Natural killer cell (primary cell): ENCODE data around the gene USP30. TPM values are rescaled to one million over a fixed set of nuclear protein-coding genes. Genes with fewer than 3 reads are reported as not detected.
A peak's percentile ranks its signal among the peaks of the same experiment; 100 is the strongest.
"Not testable (repeated sequence)": the region's sequence is repeated elsewhere in the genome, so short reads cannot be mapped to it uniquely, and the experiment has no call there.

ENCODE experiments used
- ATAC-seq, 3 donors: fragments of 150-1000 bp in 2 of 3; fragments of 200-7000 bp in 1 of 3; cut with Tn5 transposase; 1 replicate in 1 of 3; 2 replicates in 2 of 3; pipeline ENCODE4 v1.10.0; 2021; ENCODE audit warnings: mild to moderate bottlenecking in 2 of 3, moderate library complexity in 2 of 3
- DNase-seq, 2 donors: peaks; one replicate each; pipeline versions ENCODE4 v3.0.0 to v3.0.0-alpha.2; 2013 to 2021; ENCODE audit warnings: mixed read lengths in 1 of 2
- H3K27ac ChIP-seq: one replicate; pipeline ENCODE4 v1.5.1; 2013; ENCODE audit warnings: mild to moderate bottlenecking, low read length
- H3K27me3 ChIP-seq: one replicate; pipeline ENCODE4 v1.6.1; 2013; ENCODE audit warnings: low read length; ENCODE audit not compliant: control insufficient read depth, insufficient read depth
- H3K36me3 ChIP-seq: one replicate; pipeline ENCODE4 v1.6.1; 2013; ENCODE audit warnings: low read length; ENCODE audit not compliant: control insufficient read depth, insufficient read depth
- H3K4me1 ChIP-seq: one replicate; pipeline ENCODE4 v1.6.1; 2013; ENCODE audit warnings: low read length; ENCODE audit not compliant: control insufficient read depth, insufficient read depth
- H3K4me3 ChIP-seq: one replicate; pipeline ENCODE4 v1.5.1; 2013; ENCODE audit warnings: low read length
- H3K9me3 ChIP-seq: one replicate; pipeline ENCODE4 v1.6.1; 2013; ENCODE audit warnings: low read length; ENCODE audit not compliant: control insufficient read depth, insufficient read depth
- H3K27ac Mint-ChIP-seq, 2 donors: one replicate each; pipeline ENCODE4 v1.8.0; 2022; ENCODE audit warnings: mild to moderate bottlenecking in 2 of 2, mixed read lengths in 2 of 2, moderate library complexity in 1 of 2
- H3K27me3 Mint-ChIP-seq, 2 donors: one replicate each; pipeline ENCODE4 v1.8.0; 2022; ENCODE audit warnings: low read depth in 2 of 2, mixed read lengths in 2 of 2
- H3K36me3 Mint-ChIP-seq: one replicate; pipeline ENCODE4 v1.8.0; 2022; ENCODE audit warnings: mixed read lengths
- H3K4me1 Mint-ChIP-seq, 2 donors: one replicate each; pipeline ENCODE4 v1.8.0; 2022; ENCODE audit warnings: mixed read lengths in 2 of 2
- H3K4me3 Mint-ChIP-seq: one replicate; pipeline ENCODE4 v1.8.0; 2022; ENCODE audit warnings: mild to moderate bottlenecking, moderate library complexity, mixed read lengths
- H3K9me3 Mint-ChIP-seq, 2 donors: one replicate each; pipeline ENCODE4 v1.8.0; 2022; ENCODE audit warnings: mixed read lengths in 2 of 2
- WGBS: methylation state at CpG from one replicate; pipeline ENCODE4 v1.1.7; 2013; ENCODE audit warnings: missing lambda C conversion rate; ENCODE audit not compliant: insufficient coverage; 5-methylcytosine and 5-hydroxymethylcytosine counted together
- intact Hi-C: fragments of 100-400 bp; cut with micrococcal nuclease; formaldehyde crosslinking; loops from one replicate; pipeline ENCODE4 v1.14.2; 2022
- total RNA-seq, 4 donors: library from RNA; stranded (reverse); fragments of 120-200 nt in 1 of 4; gene quantifications; one replicate each; pipeline versions ENCODE4 v1.2.3 to v1.2.4, GENCODE V29; 2013 to 2022
- TF ChIP-seq, protein P1 (sequence below): fragments of 200-600 bp; IDR thresholded peaks from one replicate; pipeline ENCODE4 v1.8.0; 2022; ENCODE audit warnings: antibody characterized with exemption

The USP30 gene
- total RNA-seq, 3 donors from 2014 or later (not counting 1 experiment from before 2014, with no cell fraction given) = 18.4 to 20.8 (median 20.1) TPM

DNA sequence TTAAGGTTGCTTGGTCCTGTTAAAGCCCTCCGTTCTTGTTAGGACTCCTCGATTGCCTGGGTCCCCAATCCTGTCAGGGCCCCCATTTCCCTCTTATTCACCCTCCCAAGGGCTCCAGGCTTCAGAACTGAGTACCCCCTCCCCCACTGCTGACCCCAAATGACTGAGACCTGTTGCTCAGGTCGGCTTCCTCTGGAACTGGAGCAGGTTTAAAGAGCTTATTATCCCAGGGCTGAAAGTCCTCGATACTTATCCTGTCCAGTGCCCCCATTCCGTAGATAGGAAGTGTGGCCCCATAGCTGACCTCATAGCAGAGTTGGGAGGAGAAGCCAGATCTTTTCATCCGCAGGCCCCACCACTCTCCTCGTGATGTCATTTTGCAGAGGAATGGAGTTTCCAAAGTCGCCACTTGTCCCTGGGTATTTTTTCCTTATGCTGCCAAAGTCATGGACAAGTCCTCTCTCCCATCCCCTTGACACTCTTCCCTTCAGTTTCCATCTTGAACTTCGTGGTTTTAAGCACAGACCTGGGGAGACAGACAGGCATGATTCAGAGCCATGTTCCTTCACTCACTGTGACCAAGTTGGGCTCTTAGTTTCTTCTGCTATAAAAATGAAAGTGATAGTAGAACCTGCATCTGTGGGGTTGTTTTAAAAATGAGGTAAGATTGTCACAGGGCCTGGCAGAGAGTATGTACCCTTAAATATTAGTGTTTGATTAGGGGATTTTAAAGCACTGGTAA is 1.2 kb downstream of the USP30 start:
- Mint-ChIP-seq H3K9me3 (no peaks in the 10 kb centered on the region), H3K27ac (peak overlapping the region; percentile 94 to 97), H3K4me1 (peaks cover 23 to 27% of the 10 kb centered on the region in 2 donors), H3K36me3 (no peaks in the 10 kb centered on the region), H3K27me3 (no peaks in the 10 kb centered on the region), H3K4me3 (peak overlapping the region; percentile 99)
- H3K36me3 ChIP-seq = no peaks in the 10 kb centered on the region
- H3K4me1 ChIP-seq = peaks cover 23% of the 10 kb centered on the region
- peak; percentile 23 to 73 for DNase-seq
- 15% methylated on average over 9 of the region's 9 CpGs for WGBS
- peak; percentile 60 to 70 (median 65) for ATAC-seq
- no peaks in the 10 kb centered on the region for H3K9me3 ChIP-seq
- H3K27me3 ChIP-seq = no peaks in the 10 kb centered on the region
- H3K4me3 ChIP-seq = peak overlapping the region; percentile 87
- intact Hi-C loops = loop anchor here (1.0 to 10.0 kb wide), 5 partner anchors 40 to 493 kb away; partner anchors contain the start of genes ALKBH2, CORO1C, SART3 and SELPLG
- TF ChIP-seq, protein P1, sequence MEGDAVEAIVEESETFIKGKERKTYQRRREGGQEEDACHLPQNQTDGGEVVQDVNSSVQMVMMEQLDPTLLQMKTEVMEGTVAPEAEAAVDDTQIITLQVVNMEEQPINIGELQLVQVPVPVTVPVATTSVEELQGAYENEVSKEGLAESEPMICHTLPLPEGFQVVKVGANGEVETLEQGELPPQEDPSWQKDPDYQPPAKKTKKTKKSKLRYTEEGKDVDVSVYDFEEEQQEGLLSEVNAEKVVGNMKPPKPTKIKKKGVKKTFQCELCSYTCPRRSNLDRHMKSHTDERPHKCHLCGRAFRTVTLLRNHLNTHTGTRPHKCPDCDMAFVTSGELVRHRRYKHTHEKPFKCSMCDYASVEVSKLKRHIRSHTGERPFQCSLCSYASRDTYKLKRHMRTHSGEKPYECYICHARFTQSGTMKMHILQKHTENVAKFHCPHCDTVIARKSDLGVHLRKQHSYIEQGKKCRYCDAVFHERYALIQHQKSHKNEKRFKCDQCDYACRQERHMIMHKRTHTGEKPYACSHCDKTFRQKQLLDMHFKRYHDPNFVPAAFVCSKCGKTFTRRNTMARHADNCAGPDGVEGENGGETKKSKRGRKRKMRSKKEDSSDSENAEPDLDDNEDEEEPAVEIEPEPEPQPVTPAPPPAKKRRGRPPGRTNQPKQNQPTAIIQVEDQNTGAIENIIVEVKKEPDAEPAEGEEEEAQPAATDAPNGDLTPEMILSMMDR = no peak
- peak overlapping the region; percentile 94 for H3K27ac ChIP-seq

GRCh38 chr12:109054124-109054513 is 1.7 kb downstream of the USP30 start:
- peaks cover 23 to 27% of the 10 kb centered on the region in 2 donors for H3K4me1 Mint-ChIP-seq
- H3K4me3 Mint-ChIP-seq = peak overlapping the region; percentile 99
- Histone ChIP-seq H3K27ac (peak overlapping the region; percentile 94), H3K4me3 (peak overlapping the region; percentile 87), H3K4me1 (peaks cover 23% of the 10 kb centered on the region)
- H3K36me3 ChIP-seq, ATAC-seq, H3K27me3 ChIP-seq, DNase-seq, H3K9me3 Mint-ChIP-seq, H3K36me3 Mint-ChIP-seq, H3K9me3 ChIP-seq, H3K27me3 Mint-ChIP-seq: not testable (repeated sequence)
- intact Hi-C loops = loop anchor here (5.0 to 10.0 kb wide), 2 partner anchors 319 to 422 kb away; partner anchors contain the start of genes CORO1C and SELPLG
- WGBS = 96% methylated on average over 2 of the region's 4 CpGs
- peak overlapping the region; percentile 94 to 97 for H3K27ac Mint-ChIP-seq

DNA sequence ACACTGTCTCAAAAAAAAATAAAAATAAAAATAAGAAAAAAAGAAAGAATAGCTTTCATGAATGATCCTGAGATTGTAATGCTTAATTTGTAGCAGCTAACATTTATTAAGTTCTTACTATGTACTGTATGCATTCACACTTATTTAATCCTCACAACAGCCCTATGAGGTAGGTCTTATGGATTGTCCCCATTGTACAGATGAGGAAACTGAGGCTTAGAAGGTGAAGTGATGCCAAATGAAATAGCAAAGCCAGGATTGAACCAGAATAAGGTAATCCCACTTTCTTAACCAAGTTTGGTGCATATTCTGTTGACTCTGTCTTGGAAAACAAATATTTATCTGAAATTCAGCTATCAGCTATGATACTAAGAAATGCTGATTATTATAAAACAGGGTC is 2.1 kb downstream of the USP30 start:
- Histone ChIP-seq H3K27ac (peak overlapping the region; percentile 94), H3K36me3 (peaks cover 5% of the 10 kb centered on the region), H3K4me1 (peaks cover 23% of the 10 kb centered on the region), H3K4me3 (no peak overlapping the region), H3K27me3 (no peaks in the 10 kb centered on the region), H3K9me3 (no peaks in the 10 kb centered on the region)
- ATAC-seq (no peak), DNase-seq (no peak)
- TF ChIP-seq, protein P1 = no peak
- Mint-ChIP-seq H3K9me3 (no peaks in the 10 kb centered on the region), H3K27ac (peak overlapping the region; percentile 94 to 97), H3K4me3 (no peak overlapping the region), H3K36me3 (no peaks in the 10 kb centered on the region), H3K27me3 (no peaks in the 10 kb centered on the region), H3K4me1 (peaks cover 23 to 27% of the 10 kb centered on the region in 2 donors)
- intact Hi-C loops = loop anchor here (5.0 to 10.0 kb wide), 2 partner anchors 320 to 422 kb away; partner anchors contain the start of genes CORO1C and SELPLG

GRCh38 chr12:109056891-109057290 is 4.5 kb downstream of the USP30 start:
- Histone ChIP-seq H3K9me3 (no peaks in the 10 kb centered on the region), H3K4me1 (peaks cover 20% of the 10 kb centered on the region), H3K36me3 (peaks cover 5% of the 10 kb centered on the region), H3K27ac (no peak overlapping the region), H3K27me3 (no peaks in the 10 kb centered on the region), H3K4me3 (no peak overlapping the region)
- Mint-ChIP-seq H3K27ac (peak overlapping the region in 1 of 2 donors; percentile 17), H3K9me3 (no peaks in the 10 kb centered on the region), H3K4me1 (peaks cover 21 to 26% of the 10 kb centered on the region in 2 donors), H3K36me3 (no peaks in the 10 kb centered on the region), H3K27me3 (no peaks in the 10 kb centered on the region), H3K4me3 (no peak overlapping the region)
- TF ChIP-seq, protein P1 = no peak
- ATAC-seq (no peak), DNase-seq (no peak)
- intact Hi-C loops = loop anchor here (10.0 kb wide), 1 partner anchor 322 kb away; the partner anchor contains the start of gene CORO1C
- 100% methylated on average over 2 of the region's 3 CpGs for WGBS
